Endodermal cell (in vitro differentiated cells): ENCODE measurements around the gene NLK. TPM values are rescaled to one million over a fixed set of nuclear protein-coding genes. Genes with fewer than 3 reads are reported as not detected.
"Not testable (repeated sequence)": the region's sequence is repeated elsewhere in the genome, so short reads cannot be mapped to it uniquely, and the experiment has no call there.

Experiments
- DNase-seq: peaks from one replicate; pipeline ENCODE4 v3.0.0-alpha.2; 2017
- H3K27ac ChIP-seq: 2 replicates; pipeline ENCODE4 v1.5.1; 2013; ENCODE audit warnings: mild to moderate bottlenecking, low read depth, low read length, moderate library complexity
- H3K27me3 ChIP-seq: 2 replicates; pipeline ENCODE4 v1.6.1; 2013; ENCODE audit warnings: mild to moderate bottlenecking, low read length, moderate library complexity; ENCODE audit not compliant: insufficient read depth, control insufficient read depth, poor library complexity, severe bottlenecking
- H3K36me3 ChIP-seq: 2 replicates; pipeline ENCODE4 v1.7.0; 2013; ENCODE audit warnings: mild to moderate bottlenecking, low read length, moderate library complexity; ENCODE audit not compliant: control insufficient read depth, insufficient read depth
- H3K4me1 ChIP-seq: one replicate; pipeline ENCODE4 v1.7.0; 2013; ENCODE audit warnings: low read length; ENCODE audit not compliant: control insufficient read depth, insufficient read depth
- H3K4me3 ChIP-seq: 2 replicates; pipeline ENCODE4 v1.5.1; 2013; ENCODE audit warnings: mild to moderate bottlenecking, low read length, moderate library complexity
- H3K9ac ChIP-seq: 2 replicates; pipeline ENCODE4 v1.6.1; 2013; ENCODE audit warnings: mild to moderate bottlenecking, low read length, moderate library complexity; ENCODE audit not compliant: poor library complexity, severe bottlenecking; ENCODE audit errors: extremely low read depth
- H3K9me3 ChIP-seq: 2 replicates; pipeline ENCODE4 v1.6.1; 2013; ENCODE audit warnings: mild to moderate bottlenecking, low read length, moderate library complexity; ENCODE audit not compliant: control insufficient read depth
- H3K27ac Mint-ChIP-seq: 2 replicates; pipeline ENCODE4 v1.8.0; 2020; ENCODE audit warnings: mixed read lengths
- H3K27me3 Mint-ChIP-seq: 2 replicates; pipeline ENCODE4 v1.8.0; 2021; ENCODE audit warnings: mild to moderate bottlenecking, mixed read lengths; ENCODE audit not compliant: insufficient read depth
- H3K36me3 Mint-ChIP-seq: 2 replicates; pipeline ENCODE4 v1.8.0; 2020; ENCODE audit warnings: low read depth, mixed read lengths
- H3K4me1 Mint-ChIP-seq: 2 replicates; pipeline ENCODE4 v1.8.0; 2020; ENCODE audit warnings: mixed read lengths
- H3K4me3 Mint-ChIP-seq: 2 replicates; pipeline ENCODE4 v1.8.0; 2020; ENCODE audit warnings: mild to moderate bottlenecking, moderate library complexity, mixed read lengths
- H3K9me3 Mint-ChIP-seq: 2 replicates; pipeline ENCODE4 v1.8.0; 2020; ENCODE audit warnings: mild to moderate bottlenecking, mixed read lengths
- CTCF ChIP-seq: fragments of 200-600 bp; sonication (generic); conservative IDR thresholded peaks from 2 replicates; pipeline ENCODE4 v1.5.0; 2021; ENCODE audit warnings: antibody characterized with exemption, mild to moderate bottlenecking
- WGBS, 2 experiments: methylation state at CpG; one replicate each; pipeline versions ENCODE4 v1.1.5 to v1.1.7; 2013; ENCODE audit warnings: missing lambda C conversion rate in 2 of 2, mixed read lengths in 1 of 2; ENCODE audit not compliant: insufficient coverage in 1 of 2, insufficient read length in 1 of 2; 5-methylcytosine and 5-hydroxymethylcytosine counted together
- total RNA-seq, 2 donors: library from RNA; stranded (reverse); fragmentation: NEBNext Ultra II Directional in 1 of 2; extraction: Animal tissue kit (Norgen Biotek cat#: 25700) in 1 of 2; gene quantifications; 2 replicates in 1 of 2; 3 replicates in 1 of 2; pipeline ENCODE4 v1.2.1, GENCODE V29; 2021

Gene NLK
- total RNA-seq, 2 donors from 2014 or later, result 49.2 to 50.3 TPM

- no peak overlapping the region for H3K27ac Mint-ChIP-seq
- peaks cover 17% of the 10 kb centered on the region for H3K9me3 Mint-ChIP-seq
Observed at GRCh38 chr17:28185658-28186057, 143.2 kb downstream of the NLK start.

GRCh38 chr17:28186472-28186871 lies 144.0 kb downstream of the NLK start:
- Histone ChIP-seq H3K9me3 (peaks cover 20% of the 10 kb centered on the region), H3K36me3 (peaks cover 59% of the 10 kb centered on the region)
- not testable (repeated sequence) for H3K4me3 Mint-ChIP-seq, H3K27ac ChIP-seq, DNase-seq, H3K27ac Mint-ChIP-seq, H3K27me3 ChIP-seq, H3K9ac ChIP-seq, H3K4me3 ChIP-seq, H3K27me3 Mint-ChIP-seq, H3K4me1 Mint-ChIP-seq, H3K4me1 ChIP-seq
- 83 to 97% methylated on average over 1 to 3 of the region's 3 CpGs for WGBS, 2 experiments
- Mint-ChIP-seq H3K9me3 (peaks cover 17% of the 10 kb centered on the region), H3K36me3 (peaks cover 51% of the 10 kb centered on the region)

More at GRCh38 chr17:28185658-28186057, 143.2 kb downstream of the NLK start:
- peaks cover 53% of the 10 kb centered on the region for H3K36me3 Mint-ChIP-seq
- H3K4me3 Mint-ChIP-seq, result no peak overlapping the region
- DNase-seq, result no peak
- H3K9ac ChIP-seq, result no peak overlapping the region
- H3K27me3 Mint-ChIP-seq, result no peaks in the 10 kb centered on the region
- H3K4me1 ChIP-seq, result peaks cover 4% of the 10 kb centered on the region
- no peak for TF ChIP-seq CTCF
- peaks cover 20% of the 10 kb centered on the region for H3K9me3 ChIP-seq
- peaks cover 9% of the 10 kb centered on the region for H3K4me1 Mint-ChIP-seq
- H3K27ac ChIP-seq, result no peak overlapping the region
- H3K36me3 ChIP-seq, result peaks cover 51% of the 10 kb centered on the region
- H3K4me3 ChIP-seq, result no peak overlapping the region
- WGBS, 2 experiments, result 80 to 94% methylated on average over 1 to 5 of the region's 5 CpGs
- no peaks in the 10 kb centered on the region for H3K27me3 ChIP-seq

- H3K27me3 ChIP-seq, result no peaks in the 10 kb centered on the region
- H3K9me3 ChIP-seq, result peaks cover 20% of the 10 kb centered on the region
- Mint-ChIP-seq H3K36me3 (peaks cover 49% of the 10 kb centered on the region), H3K27ac (no peak overlapping the region), H3K27me3 (no peaks in the 10 kb centered on the region), H3K9me3 (peaks cover 17% of the 10 kb centered on the region), H3K4me1 (peaks cover 13% of the 10 kb centered on the region), H3K4me3 (no peak overlapping the region)
- no peak for DNase-seq
- TF ChIP-seq CTCF, result no peak
- H3K4me3 ChIP-seq, result no peak overlapping the region
- H3K9ac ChIP-seq, result no peak overlapping the region
- H3K36me3 ChIP-seq, result peaks cover 67% of the 10 kb centered on the region
- peaks cover 4% of the 10 kb centered on the region for H3K4me1 ChIP-seq
- no peak overlapping the region for H3K27ac ChIP-seq
- 80 to 96% methylated on average over 2 of the region's 2 CpGs for WGBS, 2 experiments
Observed at GRCh38 chr17:28187931-28188330, 145.5 kb downstream of the NLK start.

GRCh38 chr17:28188841-28189263 lies 146.4 kb downstream of the NLK start:
- H3K27ac ChIP-seq, result no peak overlapping the region
- no peak overlapping the region for H3K27ac Mint-ChIP-seq
- peaks cover 17% of the 10 kb centered on the region for H3K9me3 Mint-ChIP-seq
- no peak overlapping the region for H3K9ac ChIP-seq
- no peaks in the 10 kb centered on the region for H3K27me3 Mint-ChIP-seq
- no peak overlapping the region for H3K4me3 Mint-ChIP-seq
- H3K4me3 ChIP-seq, result no peak overlapping the region
- H3K9me3 ChIP-seq, result peaks cover 20% of the 10 kb centered on the region
- peaks cover 4% of the 10 kb centered on the region for H3K4me1 ChIP-seq
- H3K36me3 Mint-ChIP-seq, result peaks cover 51% of the 10 kb centered on the region
- TF ChIP-seq CTCF, result no peak
- WGBS, 2 experiments, result 77% methylated on average over 1 of the region's 1 CpG; no CpG with 5 or more reads in 1 of the 2 experiments
- H3K36me3 ChIP-seq, result peaks cover 66% of the 10 kb centered on the region
- H3K4me1 Mint-ChIP-seq, result peaks cover 18% of the 10 kb centered on the region
- no peaks in the 10 kb centered on the region for H3K27me3 ChIP-seq
- DNase-seq, result no peak
